T1000 (cell line): ENCODE data around the gene EVA1C.
"Not testable (repeated sequence)": the region's sequence is repeated elsewhere in the genome, so short reads cannot be mapped to it uniquely, and the experiment has no call there.

ENCODE experiments used
- DNase-seq: peaks from one replicate; lab custom pipeline; 2025; ENCODE audit warnings: mixed read lengths; lab: John Stamatoyannopoulos, UW

EVA1C gene

DNA sequence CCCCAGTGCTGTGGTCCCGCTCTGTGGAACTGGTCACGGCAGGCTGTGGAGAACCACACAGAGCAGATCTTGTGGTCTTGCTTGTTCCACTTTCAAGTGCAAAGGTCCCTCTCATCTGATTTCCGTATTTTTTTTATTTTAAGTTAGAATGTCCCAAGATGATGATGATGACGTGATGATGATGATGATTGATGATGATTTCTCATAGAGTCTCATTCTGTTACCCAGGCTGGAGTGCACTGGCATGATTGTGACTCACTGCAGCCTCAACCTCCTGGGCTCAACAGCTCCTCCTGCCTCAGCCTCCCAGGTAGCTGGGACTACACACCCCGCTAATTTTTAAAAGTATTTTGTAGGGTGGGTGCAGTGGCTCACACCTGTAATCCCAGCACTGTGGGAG, 12.2 kb downstream of the EVA1C start:
- no peak for DNase-seq

DNA sequence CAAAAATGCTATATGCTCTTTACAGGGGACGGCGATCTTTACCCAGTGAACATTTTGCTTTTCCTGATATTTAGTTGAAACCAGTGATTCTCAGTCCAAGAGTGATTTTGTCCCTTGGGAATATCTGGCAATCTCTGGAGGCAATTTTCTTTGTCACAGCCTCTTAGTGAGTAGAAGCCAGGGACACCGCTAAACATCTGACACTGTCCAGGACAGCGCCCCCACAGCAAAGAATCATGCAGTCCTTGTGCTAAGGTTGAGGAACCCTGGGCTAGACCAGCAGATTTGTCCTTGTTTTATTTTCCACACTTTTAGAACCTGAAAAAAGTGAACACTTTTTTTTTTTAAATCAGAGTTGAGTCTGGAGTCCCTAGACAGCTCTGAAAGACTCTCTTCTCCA, 13.1 kb downstream of the EVA1C start:
- no peak for DNase-seq

DNA sequence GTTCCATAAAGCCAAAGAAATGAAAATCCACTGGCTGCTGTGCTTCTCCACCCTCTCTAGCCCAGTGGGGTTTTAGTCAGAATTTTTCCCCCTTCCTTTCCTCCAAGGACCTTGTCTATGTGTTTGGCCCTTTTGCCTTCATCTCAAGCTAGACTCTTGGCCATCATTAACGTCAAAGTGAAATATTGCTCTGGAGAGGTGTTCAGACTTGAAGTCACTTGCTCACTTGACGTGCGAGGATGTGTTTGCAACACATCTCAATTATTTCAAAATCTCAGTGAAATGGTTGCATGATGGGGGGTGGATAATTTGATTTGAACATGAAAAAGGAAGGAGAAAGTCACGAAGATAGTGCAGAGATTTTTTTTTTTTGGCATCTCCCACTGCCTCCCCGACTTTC, 13.6 kb downstream of the EVA1C start:
- no peak for DNase-seq

DNA sequence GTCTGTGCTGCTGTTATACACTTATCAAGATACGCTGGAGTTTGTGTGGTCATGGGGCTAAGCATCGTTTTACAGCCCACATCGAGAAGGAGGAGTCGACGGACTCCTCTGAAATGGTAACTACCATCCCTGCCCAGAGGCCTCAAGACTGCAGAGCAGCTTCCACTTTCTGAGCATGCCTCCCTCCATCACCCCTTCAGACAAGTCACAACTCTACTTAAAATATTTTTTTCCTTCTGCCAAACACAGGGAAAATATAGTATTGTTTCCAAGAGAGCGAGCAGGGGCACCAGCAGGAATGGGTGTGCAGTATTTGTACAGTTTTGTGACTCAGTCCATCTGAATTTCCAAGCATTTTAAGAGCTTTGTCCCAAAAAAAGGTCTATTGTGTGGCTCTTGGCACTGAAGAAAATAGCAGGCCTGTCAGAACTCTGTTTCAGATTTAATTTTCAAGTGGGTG, 14.1 kb downstream of the EVA1C start:
- no peak for DNase-seq

DNA sequence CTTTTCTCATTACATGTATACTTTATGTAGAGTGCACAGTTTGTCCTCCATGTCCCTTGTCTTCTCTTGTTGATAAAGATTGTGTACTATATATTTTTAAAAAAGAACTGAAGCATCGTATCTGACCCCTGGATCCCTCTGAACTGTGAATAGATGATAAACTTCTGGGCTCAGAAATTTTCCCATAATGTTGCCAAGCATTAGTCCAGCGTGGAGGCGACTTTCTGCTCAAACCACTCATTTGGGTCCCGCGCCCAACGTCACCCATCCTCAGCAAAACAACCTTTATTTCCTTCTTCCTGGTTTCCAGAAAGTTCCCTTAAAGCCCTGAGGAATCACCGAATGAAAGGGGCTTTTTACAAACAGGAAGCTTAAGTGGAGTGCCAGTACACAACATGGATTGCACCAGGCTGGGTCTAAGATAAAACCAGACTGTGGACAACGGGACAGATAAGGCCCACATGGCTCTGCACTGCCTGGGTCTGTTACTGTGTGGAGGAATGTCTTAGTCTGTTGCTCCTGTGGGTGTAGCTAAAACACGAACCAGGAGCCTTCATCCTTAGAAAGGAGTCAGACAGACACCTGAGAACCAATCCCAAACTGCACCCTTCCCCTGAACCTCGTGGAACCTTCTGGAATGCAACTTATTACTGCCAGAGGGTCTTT, 15.6 kb downstream of the EVA1C start:
- no peak for DNase-seq

DNA sequence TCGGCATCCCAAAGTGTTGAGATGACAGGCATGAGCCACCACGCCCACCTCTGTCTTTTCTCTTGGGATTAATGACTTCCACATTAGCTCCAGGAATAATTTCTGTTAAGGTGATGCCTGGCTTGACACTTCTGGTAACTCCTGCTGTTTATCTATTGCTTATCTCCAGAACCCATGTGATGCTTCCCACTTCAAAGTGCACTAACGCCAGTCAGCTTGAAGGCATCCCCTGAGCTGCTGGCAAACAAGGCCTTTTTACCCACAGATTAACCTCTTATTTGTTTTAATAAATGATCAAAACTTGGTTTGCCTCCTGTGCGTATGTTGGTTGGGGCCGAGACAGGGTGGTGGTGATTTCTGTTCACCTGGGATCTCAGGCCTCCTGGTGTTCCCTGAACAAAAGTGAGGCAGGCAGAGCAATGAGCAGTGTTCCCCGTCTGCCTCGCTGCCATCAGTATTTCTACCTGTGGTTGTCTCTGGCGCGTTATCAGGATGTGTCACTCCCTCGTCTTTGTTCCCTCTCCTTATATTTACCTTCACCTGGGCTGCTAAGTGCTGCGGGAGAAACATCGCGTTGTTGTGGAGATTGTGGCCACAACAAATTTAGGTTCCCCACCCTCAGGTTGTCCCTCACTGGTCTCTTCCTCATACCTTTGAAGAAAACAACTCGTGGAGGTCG, 20.6 kb downstream of the EVA1C start:
- DNase-seq, result not testable (repeated sequence)

DNA sequence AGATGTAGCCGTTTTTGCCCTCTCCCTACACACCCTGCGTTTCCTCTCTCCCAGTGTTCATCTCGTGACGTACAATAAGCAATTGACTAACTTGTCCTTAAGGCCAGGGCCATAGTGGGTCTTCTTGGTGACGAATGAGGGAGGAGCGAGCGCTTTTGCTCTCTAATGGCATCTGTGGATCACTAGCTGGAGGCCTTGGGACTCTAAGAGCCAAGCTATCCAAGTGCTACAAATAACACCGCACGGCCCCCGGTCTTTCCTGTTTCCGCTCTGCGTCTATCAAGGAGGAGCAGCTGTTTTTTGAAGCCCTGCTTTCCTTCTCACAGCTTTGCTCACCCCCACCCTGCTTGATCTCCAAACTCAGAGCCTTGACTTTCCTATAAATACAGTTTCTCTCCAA, 25.2 kb downstream of the EVA1C start:
- no peak for DNase-seq

DNA sequence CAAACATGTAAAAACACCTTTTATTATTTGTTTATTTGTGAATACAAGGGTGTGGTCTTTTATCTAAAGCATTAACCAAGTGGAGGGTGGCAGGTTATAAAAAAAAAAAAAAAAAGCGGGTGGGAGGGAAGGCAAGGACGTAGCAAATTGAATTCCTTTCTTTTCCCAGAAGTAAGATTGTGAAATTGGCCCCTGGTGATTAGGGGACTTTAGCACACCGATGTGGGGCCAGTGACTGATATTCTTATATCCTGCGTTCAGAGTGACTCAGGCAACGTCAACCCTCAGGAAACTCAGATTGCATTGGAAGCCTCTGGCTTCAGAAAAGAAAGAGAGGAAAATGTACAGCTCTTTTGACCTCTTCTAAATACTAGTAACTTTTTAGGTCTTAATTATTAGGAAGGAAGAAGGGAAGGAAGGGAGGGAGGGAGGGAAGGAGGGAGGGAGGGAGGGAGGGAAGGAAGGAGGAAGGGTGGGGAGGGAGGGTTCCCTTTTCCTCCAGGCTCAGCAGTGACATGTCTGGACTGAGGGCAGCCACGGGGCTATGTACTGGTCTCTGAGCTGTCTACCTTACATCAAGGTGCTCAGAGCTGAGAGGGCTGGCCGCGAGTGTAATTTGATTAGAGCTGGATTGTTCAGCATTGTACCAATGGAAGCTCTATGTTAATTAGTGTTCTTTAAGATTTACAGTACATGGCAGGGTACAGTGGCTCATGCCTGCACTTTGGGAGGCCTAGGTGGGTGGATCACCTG, 30.2 kb downstream of the EVA1C start:
- no peak for DNase-seq

DNA sequence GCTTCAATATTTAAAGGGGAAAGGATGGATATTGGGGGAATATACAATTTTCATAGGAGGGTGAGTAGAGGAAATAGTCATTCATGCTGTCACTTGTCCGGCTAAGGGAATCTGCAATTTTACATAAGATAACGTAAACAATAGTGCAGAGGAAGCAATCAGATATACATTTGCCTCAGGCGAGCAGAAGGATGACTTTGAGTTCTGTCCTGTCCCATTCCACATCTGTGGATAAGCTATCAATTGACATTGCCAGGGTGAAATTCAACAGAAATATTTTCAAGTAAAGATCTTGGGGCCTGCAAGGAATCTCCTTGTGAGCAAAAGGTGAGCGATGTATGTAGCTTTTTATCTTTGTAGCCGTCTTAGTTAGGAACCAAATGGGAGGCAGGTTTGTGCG, 32.6 kb downstream of the EVA1C start:
- no peak for DNase-seq

DNA sequence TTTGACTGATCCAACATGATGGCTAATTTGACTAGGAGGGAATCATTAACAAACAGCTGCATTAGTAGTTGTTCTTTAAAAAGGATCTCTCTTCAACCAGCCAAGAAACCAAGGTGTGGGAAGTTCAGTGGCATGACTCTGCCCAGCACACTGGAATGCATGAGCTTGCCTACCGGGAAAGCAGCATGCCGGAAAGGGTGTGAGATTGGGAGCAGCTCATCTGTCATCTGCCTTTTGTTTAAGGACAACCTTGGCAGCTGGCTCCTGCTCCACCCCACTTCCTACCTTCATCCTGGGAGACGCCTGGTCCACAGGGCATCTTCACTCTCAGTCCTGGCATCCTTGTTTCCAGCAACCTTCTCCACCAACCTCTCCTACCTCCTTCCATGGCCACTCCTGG, 33.9 kb downstream of the EVA1C start:
- DNase-seq, result not testable (repeated sequence)

DNA sequence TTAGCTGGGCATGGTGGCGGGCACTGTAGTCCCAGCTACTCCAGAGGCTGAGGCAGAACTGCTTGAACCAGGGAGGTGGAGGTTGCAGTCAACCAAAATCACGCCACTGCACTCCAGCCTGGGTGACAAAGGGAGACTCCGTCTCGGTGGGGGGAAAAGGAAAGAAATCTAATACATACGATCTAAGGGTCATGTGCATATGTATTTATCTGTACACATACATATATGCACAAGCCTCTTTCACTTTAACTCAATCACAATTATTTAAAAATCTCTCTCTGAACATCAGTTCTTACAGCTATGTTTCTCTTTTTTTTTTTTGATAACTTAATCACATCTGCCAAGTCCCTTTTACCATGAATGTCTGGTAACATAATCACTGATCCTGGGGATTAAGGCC, 34.7 kb downstream of the EVA1C start:
- no peak for DNase-seq

DNA sequence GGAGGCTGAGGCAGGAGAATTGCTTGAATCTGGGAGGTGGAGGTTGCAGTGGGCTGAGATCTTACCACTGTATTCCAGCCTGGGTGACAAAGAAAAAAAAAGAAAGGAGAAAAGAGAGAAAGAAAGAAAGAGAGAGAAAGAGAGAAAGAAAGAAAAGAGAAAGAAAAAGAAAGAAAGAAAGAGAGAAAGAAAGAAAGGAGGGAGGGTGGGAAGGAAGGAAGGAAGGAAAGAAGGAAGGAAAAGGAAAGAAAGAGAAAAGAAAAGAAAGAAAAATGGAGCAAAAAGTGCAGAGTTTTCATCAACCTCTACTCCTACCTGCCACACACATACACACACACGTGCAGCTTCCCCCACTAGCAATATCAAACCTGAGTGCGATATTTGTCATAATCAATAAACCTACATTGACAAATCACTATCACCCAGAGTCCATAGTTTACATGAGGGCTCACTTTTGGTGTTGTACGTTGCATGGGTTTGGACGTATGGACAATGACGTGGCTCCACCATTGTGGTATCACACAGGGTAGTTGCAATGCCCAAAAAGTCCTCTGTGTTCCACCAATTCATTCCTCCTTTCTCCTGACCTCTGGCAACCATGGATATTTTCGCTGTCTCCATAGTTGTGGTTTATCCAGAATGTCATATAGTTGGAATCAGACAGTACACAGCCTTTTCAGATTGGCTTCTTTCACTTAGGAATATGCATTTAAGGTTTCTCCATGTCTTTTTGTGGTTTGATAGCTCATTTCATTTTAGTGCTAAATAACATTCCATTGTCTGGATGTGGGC, 36.5 kb downstream of the EVA1C start:
- no peak for DNase-seq

DNA sequence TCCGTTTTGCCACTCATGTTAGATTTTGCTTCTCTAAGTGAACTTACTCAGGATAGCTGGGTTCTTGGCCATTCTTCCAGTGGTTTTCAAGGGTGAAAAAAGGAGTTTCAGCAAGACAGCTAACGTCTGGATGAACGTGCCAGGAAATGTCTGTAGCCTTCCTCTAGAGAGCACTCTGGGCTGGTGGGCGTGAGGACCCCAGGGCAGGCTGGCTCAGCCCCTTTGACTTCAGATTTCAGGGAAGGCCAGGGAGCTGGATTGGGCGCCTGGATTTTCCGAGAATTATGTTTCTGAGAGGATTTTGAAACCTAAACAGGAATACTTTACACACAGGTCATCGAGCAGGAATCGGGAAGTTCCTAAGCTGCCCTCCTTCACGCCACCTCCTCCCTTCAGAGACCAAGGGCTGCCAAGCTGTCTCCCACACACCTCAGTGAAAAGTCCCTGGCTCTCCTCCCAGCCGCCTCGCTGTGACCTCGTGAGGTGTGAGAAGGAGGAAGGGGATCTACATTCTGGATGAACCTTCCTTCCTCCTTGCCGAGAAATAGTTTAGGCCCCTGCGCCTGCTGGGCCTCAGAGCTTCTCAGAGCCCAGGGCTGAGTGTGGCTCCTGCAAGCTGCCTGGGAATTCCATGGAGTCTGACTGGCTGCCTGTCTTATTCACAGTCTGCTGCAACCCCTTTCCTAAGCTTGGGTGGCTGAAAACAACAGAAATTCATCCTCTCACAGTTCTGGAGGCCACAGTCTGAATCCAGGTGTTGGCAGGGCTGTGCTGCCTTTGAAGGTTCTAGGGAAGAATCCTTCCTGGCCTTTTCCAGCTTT, 38.6 kb downstream of the EVA1C start:
- not testable (repeated sequence) for DNase-seq

DNA sequence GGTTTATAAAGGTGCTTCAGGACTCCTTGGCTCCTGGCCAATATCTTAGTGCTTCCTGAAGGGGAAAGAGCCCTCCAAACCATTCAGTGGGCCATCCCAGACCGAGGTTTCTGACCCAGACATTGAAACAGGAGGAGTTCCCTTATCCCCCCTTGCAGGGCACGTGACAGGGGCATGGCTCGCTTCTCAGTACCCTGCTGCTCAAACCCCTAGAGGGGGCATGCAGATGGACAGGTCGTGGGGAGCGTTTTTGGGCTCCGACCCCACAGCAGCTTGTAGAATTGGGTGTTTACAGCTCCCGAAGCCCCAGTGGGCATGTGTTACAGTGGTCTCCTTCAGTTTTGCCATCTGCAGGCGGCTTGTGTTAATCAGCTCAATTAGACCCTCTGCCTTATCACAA, 39.7 kb downstream of the EVA1C start:
- not testable (repeated sequence) for DNase-seq

DNA sequence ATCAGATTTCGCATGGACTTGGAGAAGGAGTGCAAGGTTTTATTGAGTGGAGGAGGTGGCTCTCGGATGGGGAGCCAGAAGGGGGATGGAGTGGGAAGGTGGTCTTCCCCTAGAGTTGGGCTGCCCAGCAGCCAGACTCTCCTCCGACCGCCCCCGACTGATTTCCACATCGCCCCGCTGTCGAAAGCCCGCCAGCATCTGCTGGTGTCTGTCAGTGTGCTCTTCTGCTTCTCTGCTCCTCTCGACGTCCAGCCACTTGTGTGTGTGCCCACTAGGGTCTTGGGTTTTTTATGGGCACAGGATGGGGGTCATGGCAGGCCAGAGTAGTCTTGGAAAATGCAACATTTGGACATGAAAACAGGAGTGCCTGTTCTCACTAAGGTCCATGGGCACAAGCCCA, 40.1 kb downstream of the EVA1C start:
- DNase-seq, result no peak

DNA sequence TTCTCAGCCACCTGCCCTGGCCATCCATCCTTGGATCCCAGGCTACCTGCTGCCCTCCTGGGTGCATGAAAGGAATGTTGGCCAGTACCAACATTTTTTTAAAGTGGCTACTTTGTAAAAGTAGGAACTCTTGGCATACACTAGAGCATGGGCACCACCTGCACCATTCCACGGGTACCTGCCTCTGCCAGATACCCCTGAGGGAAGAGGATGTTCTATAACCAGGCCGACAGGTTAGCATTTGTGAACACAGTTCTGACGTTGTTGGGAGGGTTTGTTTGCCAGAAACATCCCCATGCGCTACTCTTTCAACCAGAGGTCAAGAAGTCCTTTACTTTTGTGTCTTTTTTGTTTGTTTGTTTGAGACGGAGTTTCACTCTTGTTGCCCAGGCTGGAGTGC, 43.0 kb downstream of the EVA1C start:
- no peak for DNase-seq

DNA sequence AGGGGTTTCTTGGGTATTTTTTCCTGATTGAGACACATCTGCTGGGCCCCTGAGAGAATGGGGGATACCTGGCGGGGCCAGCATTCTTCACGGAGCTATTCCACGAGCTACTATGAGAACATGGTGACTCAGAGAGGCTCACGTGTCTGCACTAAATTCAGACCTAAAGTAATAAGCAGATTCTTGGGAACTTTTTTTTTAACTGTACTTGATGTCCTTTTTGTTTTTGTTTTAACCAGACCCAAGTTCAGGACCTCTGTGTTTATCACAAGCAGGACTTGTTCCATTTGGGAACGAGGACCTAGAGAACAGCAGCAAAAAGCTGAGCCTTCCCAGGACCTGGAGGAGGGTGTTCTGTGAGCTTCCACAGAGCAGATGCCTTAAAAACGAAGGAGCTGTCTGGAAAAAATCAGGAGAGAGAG, 44.0 kb downstream of the EVA1C start:
- no peak for DNase-seq

DNA sequence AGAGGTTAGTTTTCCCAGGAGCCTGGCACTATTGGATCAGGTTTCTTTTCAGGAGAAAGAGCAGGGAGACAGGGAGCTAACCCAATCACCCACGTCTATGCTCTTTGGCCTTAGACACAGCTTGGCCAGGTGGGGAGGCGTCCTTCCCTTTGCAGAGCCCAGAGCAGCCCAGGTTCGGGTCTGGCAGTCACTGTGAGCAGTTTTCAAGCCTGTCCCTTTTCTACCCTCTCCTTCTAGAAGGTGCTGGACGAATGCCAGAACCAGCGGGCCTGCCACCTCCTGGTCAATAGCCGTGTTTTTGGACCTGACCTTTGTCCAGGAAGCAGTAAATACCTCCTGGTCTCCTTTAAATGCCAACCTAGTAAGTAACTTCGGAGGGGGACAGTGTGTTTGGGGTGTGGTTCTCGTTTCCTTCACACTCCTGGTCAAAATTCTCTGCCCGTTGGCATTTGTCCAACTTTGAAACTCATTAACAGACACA, 44.9 kb downstream of the EVA1C start:
- DNase-seq, result no peak

DNA sequence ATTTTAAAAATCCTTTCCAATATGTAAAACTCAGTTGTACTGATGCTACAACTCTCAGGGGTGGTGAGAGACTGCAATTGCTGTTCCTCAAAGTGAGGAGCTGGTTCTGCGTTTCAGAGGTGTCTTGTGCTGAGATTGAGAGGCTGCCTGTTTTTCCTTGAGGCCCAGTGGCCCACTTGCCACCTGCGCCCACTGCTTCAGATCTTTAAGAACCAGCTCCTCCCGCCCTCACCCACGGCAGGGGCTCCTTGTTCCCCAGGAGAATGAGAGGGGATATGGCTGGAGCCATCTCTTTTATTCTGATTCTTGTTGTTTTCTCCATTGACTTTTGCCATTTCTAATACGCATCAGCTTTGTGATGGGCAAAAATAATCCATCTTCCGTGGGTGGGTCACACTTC, 45.5 kb downstream of the EVA1C start:
- no peak for DNase-seq

DNA sequence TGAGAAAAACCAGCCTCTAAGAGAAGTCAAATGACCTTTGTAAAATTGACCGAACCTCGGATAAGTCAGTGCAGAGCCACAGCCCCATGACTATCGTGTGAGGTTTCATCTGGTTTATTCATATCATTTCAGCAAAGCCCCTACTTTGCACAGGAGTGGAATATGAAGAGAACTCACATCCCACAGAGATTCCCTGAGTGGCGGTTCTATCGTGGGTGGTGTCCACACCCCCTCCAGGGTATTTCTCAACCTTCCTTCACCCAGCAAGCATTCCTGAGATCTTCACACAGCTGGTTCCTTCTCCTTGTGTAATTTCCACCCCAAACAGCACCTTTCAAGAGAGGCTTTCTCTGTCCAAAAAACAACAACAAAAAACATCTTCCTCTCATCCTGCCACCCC, 47.5 kb downstream of the EVA1C start:
- no peak for DNase-seq

DNA sequence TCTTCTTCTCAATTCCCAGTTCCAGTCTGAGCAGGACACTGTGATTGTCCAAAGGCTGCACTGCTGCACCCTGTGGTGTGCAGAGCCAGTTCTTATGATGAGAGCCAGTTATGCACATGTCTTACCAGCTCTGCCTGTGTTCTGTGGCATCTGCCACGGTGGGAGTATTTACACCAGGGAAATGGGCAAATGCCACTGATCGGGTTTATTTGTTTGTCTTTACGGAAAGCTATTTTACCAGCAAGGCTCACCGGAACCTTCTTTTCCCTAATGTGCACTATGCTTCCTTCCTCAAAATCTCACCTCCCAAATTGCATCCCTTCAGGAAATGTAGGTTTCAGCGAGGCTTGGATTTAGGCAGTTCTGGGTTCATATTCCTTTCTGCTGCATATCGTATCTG, 49.0 kb downstream of the EVA1C start:
- no peak for DNase-seq
